PC-9 (cell line): Measurements from ENCODE around the gene PAQR4.

ENCODE experiments used
- EZH2 ChIP-seq: fragments of 200-600 bp; sonication (generic); IDR thresholded peaks from 2 replicates; pipeline ENCODE4 v1.8.0; 2017; ENCODE audit warnings: antibody characterized with exemption, low read depth
- TF ChIP-seq, protein P1 (sequence below): fragments of 200-600 bp; sonication (generic); conservative IDR thresholded peaks from 2 replicates; pipeline ENCODE4 v1.6.1; 2017; ENCODE audit warnings: mixed run types, antibody characterized with exemption, mild to moderate bottlenecking, moderate library complexity

- TF ChIP-seq, protein P1, sequence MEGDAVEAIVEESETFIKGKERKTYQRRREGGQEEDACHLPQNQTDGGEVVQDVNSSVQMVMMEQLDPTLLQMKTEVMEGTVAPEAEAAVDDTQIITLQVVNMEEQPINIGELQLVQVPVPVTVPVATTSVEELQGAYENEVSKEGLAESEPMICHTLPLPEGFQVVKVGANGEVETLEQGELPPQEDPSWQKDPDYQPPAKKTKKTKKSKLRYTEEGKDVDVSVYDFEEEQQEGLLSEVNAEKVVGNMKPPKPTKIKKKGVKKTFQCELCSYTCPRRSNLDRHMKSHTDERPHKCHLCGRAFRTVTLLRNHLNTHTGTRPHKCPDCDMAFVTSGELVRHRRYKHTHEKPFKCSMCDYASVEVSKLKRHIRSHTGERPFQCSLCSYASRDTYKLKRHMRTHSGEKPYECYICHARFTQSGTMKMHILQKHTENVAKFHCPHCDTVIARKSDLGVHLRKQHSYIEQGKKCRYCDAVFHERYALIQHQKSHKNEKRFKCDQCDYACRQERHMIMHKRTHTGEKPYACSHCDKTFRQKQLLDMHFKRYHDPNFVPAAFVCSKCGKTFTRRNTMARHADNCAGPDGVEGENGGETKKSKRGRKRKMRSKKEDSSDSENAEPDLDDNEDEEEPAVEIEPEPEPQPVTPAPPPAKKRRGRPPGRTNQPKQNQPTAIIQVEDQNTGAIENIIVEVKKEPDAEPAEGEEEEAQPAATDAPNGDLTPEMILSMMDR = no peak
- TF ChIP-seq EZH2 = no peak
These were observed 34.7 kb upstream of the PAQR4 start for GRCh38 chr16:2934450-2934849.
